PC-3 (cell line): Measurements from ENCODE around the gene SIAE. TPM values are rescaled to one million over a fixed set of nuclear protein-coding genes. Genes with fewer than 3 reads are reported as not detected.
A peak's percentile ranks its signal among the peaks of the same experiment; 100 is the strongest.

Experiments used
- ATAC-seq: fragments of 200-7000 bp; cut with Tn5 transposase; 2 replicates; pipeline ENCODE4 v1.9.1; 2020; ENCODE audit warnings: mild to moderate bottlenecking, moderate library complexity
- BruUV-seq: library from RNA; stranded (reverse); fragments of 400-500 nt; replicated peaks from 2 replicates; lab custom pipeline; 2021; lab: Mats Ljungman, UMichigan
- CTCF ChIA-PET: fragments of 300-600 bp; sonication (Branson Sonifier 250); formaldehyde crosslinking; loops from one replicate; lab custom pipeline; 2022; ENCODE audit warnings: antibody characterized with exemption; lab: Charles Lee
- POLR2A ChIA-PET: fragments of 300-600 bp; sonication (Branson Sonifier 250); formaldehyde crosslinking; loops from one replicate; lab custom pipeline; 2022; ENCODE audit warnings: antibody characterized with exemption; ENCODE audit not compliant: unreplicated experiment; lab: Charles Lee
- DNase-seq: peaks from one replicate; pipeline ENCODE4 v3.0.0-alpha.2; 2015
- H2AFZ ChIP-seq: fragments of 300-600 bp; sonication (generic); 2 replicates; pipeline ENCODE4 v1.6.0; 2016; ENCODE audit warnings: antibody characterized with exemption, low read length
- H3F3A ChIP-seq: fragments of 300-600 bp; sonication (generic); one replicate; pipeline ENCODE4 v1.6.0; 2017; ENCODE audit warnings: antibody characterized with exemption, low read length, control low read depth, mild to moderate bottlenecking; ENCODE audit not compliant: unreplicated experiment
- H3K27ac ChIP-seq: fragments of 300-600 bp; sonication (generic); 2 replicates; pipeline ENCODE4 v1.5.1; 2016; ENCODE audit warnings: mild to moderate bottlenecking, low read length
- H3K27me3 ChIP-seq: fragments of 300-600 bp; sonication (generic); 2 replicates; pipeline ENCODE4 v1.6.1; 2016; ENCODE audit warnings: low read length, mixed read lengths
- H3K36me3 ChIP-seq: fragments of 300-600 bp; sonication (generic); 2 replicates; pipeline ENCODE4 v1.6.1; 2016; ENCODE audit warnings: low read depth, mixed run types, low read length, mixed read lengths
- H3K4me1 ChIP-seq: fragments of 300-600 bp; sonication (generic); 2 replicates; pipeline ENCODE4 v1.5.1; 2016; ENCODE audit warnings: low read length; ENCODE audit not compliant: insufficient read depth
- H3K4me2 ChIP-seq: fragments of 300-600 bp; sonication (generic); 2 replicates; pipeline ENCODE4 v1.6.0; 2016; ENCODE audit warnings: low read length
- H3K4me3 ChIP-seq: fragments of 300-600 bp; sonication (generic); 2 replicates; pipeline ENCODE4 v1.5.1; 2016; ENCODE audit warnings: mild to moderate bottlenecking, low read length, mixed read lengths
- H3K79me2 ChIP-seq: fragments of 300-600 bp; sonication (generic); 2 replicates; pipeline ENCODE4 v1.6.1; 2017; ENCODE audit warnings: low read length, mixed read lengths
- H3K9ac ChIP-seq: fragments of 300-600 bp; sonication (generic); 2 replicates; pipeline ENCODE4 v1.6.0; 2016; ENCODE audit warnings: mild to moderate bottlenecking, low read length
- H3K9me2 ChIP-seq: fragments of 300-600 bp; sonication (generic); replicated peaks from 2 replicates; pipeline ENCODE4 v1.6.1; 2016; ENCODE audit warnings: mixed run types, low read length, mixed read lengths
- H3K9me3 ChIP-seq: fragments of 300-600 bp; sonication (generic); 2 replicates; pipeline ENCODE4 v1.6.1; 2016; ENCODE audit warnings: low read length, mixed read lengths
- H4K20me1 ChIP-seq: fragments of 300-600 bp; sonication (generic); 2 replicates; pipeline ENCODE4 v1.6.1; 2016; ENCODE audit warnings: low read length, mixed read lengths
- CTCF ChIP-seq: fragments of 300-600 bp; sonication (generic); conservative IDR thresholded peaks from 2 replicates; pipeline ENCODE4 v1.5.1; 2017; ENCODE audit warnings: antibody characterized with exemption, low read depth, mild to moderate bottlenecking, low read length
- EZH2 ChIP-seq: fragments of 300-600 bp; sonication (generic); IDR thresholded peaks from one replicate; pipeline ENCODE4 v1.6.1; 2017; ENCODE audit warnings: antibody characterized with exemption, mild to moderate bottlenecking, low read length; ENCODE audit not compliant: unreplicated experiment
- EZH2phosphoT487 ChIP-seq: fragments of 300-600 bp; sonication (generic); IDR thresholded peaks from 2 replicates; pipeline ENCODE4 v1.6.1; 2018; ENCODE audit warnings: mild to moderate bottlenecking, antibody characterized with exemption, low read length, borderline replicate concordance
- intact Hi-C: fragments of 100-400 bp; cut with micrococcal nuclease; formaldehyde crosslinking; loops from 2 replicates; pipeline ENCODE4 v1.9.0; 2023
- total RNA-seq: library from RNA; depleted of rRNA; stranded (reverse); fragments of >200 nt; gene quantifications from 2 replicates; pipeline ENCODE4 v1.2.3, GENCODE V29; 2014

Gene SIAE
- total RNA-seq, 1 experiment from 2014 or later = 17.6 TPM

- H3F3A ChIP-seq = no peaks in the 10 kb centered on the region
- DNase-seq (no peak), ATAC-seq (no peak)
- no peak overlapping the region for H2AFZ ChIP-seq
- H3K36me3 ChIP-seq = peaks cover 45% of the 10 kb centered on the region
- TF ChIP-seq EZH2 (no peak), CTCF (no peak), EZH2phosphoT487 (no peak)
- H3K9ac ChIP-seq = no peak overlapping the region
- BruUV-seq = no TSS peak
- H3K4me3 ChIP-seq = no peak overlapping the region
- no peaks in the 10 kb centered on the region for H4K20me1 ChIP-seq
- no peaks in the 10 kb centered on the region for H3K9me3 ChIP-seq
- intact Hi-C loops = no loop called here
- no peak overlapping the region for H3K27ac ChIP-seq
- no peak overlapping the region for H3K4me2 ChIP-seq
- H3K79me2 ChIP-seq = no peaks in the 10 kb centered on the region
- POLR2A ChIA-PET = interaction anchor here (0.6 kb wide), 1 partner anchor 15 kb away, joined by 3 read pairs; no protein-coding TSS in a partner anchor
- no peaks in the 10 kb centered on the region for H3K27me3 ChIP-seq
- no peaks in the 10 kb centered on the region for H3K4me1 ChIP-seq
- CTCF ChIA-PET = no interaction called here
- H3K9me2 ChIP-seq = no peaks in the 10 kb centered on the region
Measured at GRCh38 chr11:124638500-124638899, 35.0 kb downstream of the SIAE start.

GRCh38 chr11:124635932-124636331 is 37.6 kb downstream of the SIAE start:
- H3K4me2 ChIP-seq = no peak overlapping the region
- peaks cover 67% of the 10 kb centered on the region for H3K36me3 ChIP-seq
- CTCF ChIA-PET = no interaction called here
- no peaks in the 10 kb centered on the region for H3K4me1 ChIP-seq
- H3K9ac ChIP-seq = no peak overlapping the region
- no peak overlapping the region for H2AFZ ChIP-seq
- no peaks in the 10 kb centered on the region for H3K27me3 ChIP-seq
- no peak overlapping the region for H3K4me3 ChIP-seq
- H3K9me2 ChIP-seq = no peaks in the 10 kb centered on the region
- intact Hi-C loops = no loop called here
- H3K9me3 ChIP-seq = no peaks in the 10 kb centered on the region
- ATAC-seq (no peak), DNase-seq (no peak)
- H4K20me1 ChIP-seq = peaks cover 4% of the 10 kb centered on the region; the same call in 1 of the 2 replicates
- POLR2A ChIA-PET = no interaction called here
- H3K27ac ChIP-seq = no peak overlapping the region
- H3K79me2 ChIP-seq = no peaks in the 10 kb centered on the region
- no peaks in the 10 kb centered on the region for H3F3A ChIP-seq
- TSS peak; percentile 69 for BruUV-seq
- TF ChIP-seq EZH2 (no peak), EZH2phosphoT487 (no peak), CTCF (no peak)

DNA sequence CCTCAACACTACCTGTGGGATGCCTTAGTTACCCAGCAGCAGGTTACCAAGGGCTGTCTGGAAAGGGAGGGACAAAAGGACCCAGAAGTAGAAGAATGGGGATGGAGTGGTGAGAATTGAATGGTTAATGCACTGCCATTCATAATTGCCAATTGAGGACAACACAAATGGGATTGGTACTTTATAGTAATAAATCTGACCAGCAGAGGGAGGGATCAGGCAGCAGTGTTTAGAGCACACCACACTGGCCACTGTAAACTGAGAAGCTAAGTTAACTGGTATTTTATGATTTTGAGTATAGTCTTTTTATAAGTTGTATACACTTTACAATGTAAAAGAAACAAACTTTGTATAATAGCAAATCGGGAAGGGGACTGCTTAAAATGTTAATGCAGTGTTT is 40.2 kb downstream of the SIAE start:
- Histone ChIP-seq H3K36me3 (peaks cover 74% of the 10 kb centered on the region), H3K4me2 (no peak overlapping the region), H3K4me1 (no peaks in the 10 kb centered on the region), H3F3A (no peaks in the 10 kb centered on the region), H3K79me2 (no peaks in the 10 kb centered on the region), H3K27me3 (no peaks in the 10 kb centered on the region), H3K9me2 (no peaks in the 10 kb centered on the region), H3K9ac (no peak overlapping the region), H3K4me3 (no peak overlapping the region), H2AFZ (no peak overlapping the region), H4K20me1 (peaks cover 4% of the 10 kb centered on the region; the same call in 1 of the 2 replicates), H3K27ac (no peak overlapping the region), H3K9me3 (no peaks in the 10 kb centered on the region)
- peak; percentile 97 for ATAC-seq
- ChIA-PET POLR2A (no interaction called here), CTCF (interaction anchor here (0.5 to 0.9 kb wide), 2 partner anchors 10 to 130 kb away, joined by 4 to 12 read pairs; no protein-coding TSS in a partner anchor)
- BruUV-seq = no TSS peak
- peak; percentile 52 for DNase-seq
- intact Hi-C loops = no loop called here
- TF ChIP-seq EZH2phosphoT487 = no peak
- peak; percentile 68 for TF ChIP-seq CTCF
- no peak for TF ChIP-seq EZH2
